HG03571 (cell line): Measurements from ENCODE around the gene AMHR2.
A peak's percentile ranks its signal among the peaks of the same experiment; 100 is the strongest.
"Not testable (repeated sequence)": the region's sequence is repeated elsewhere in the genome, so short reads cannot be mapped to it uniquely, and the experiment has no call there.

Source experiments
- ATAC-seq: cut with Tn5 transposase; IDR thresholded peaks from one replicate; pipeline ENCODE4 v1.9.1; 2021; ENCODE audit not compliant: unreplicated experiment

Gene AMHR2

DNA sequence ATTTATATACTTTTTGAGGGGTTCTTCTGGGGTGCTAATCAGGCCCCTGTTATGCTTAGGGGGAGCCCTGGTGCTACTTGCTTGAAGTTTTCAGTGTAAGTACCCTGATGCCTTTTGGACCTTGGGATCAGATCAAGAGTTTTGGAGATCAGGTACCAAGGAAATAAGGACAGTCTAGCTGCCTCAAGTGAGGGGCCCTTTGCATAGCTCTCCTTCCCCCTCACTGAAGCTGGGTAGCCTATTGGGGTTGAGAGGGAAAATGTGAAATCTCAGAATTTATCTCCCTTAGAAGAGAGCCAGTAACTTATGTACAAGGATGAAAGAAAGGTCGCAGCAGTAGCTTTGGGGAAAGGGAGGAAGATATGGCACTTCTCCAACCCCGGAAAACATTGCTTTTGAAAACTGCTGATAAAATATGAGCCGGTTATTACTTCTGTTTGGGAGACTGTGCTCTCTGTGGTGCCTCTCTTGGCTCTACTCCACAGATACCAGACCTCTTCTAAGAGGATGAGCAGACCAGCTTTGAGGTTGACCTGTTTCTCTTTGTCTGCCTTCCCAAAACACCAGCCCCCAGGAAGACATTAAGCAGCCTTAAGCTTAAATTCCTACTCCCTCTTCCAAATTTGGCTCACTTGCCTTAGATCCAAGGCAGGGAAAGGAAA, 8.8 kb upstream of the AMHR2 start:
- ATAC-seq: no peak

DNA sequence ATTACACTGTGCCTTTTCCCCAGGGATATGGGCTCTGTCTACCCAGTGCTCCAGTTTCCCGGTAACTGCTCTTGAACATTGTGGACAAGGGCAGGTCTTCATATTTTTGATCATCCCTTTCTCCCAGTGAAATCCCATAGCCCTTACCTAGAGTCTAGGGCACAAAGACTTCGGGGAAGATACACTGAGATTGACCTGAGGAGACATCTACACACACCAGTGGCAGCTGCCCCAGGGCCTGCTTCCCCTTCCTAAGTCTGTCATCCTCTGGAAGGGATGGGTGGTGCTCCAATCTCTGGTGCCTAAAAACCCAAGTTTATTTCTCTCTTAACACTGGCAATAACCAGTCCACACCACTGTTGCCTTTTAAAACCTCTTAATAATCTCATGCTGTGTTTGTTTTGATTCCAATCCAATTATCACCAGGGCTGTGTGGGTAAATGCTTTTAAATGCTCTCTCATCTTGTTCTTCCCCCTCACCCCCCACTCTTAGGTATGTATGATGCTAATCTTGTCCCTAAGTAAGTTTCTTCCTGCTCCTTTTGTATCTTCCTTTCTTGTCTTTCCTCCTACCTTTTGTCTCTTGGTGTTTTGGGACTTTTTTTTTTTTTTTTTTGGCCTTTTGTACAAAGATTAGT, 7.8 kb upstream of the AMHR2 start:
- ATAC-seq: not testable (repeated sequence)

DNA sequence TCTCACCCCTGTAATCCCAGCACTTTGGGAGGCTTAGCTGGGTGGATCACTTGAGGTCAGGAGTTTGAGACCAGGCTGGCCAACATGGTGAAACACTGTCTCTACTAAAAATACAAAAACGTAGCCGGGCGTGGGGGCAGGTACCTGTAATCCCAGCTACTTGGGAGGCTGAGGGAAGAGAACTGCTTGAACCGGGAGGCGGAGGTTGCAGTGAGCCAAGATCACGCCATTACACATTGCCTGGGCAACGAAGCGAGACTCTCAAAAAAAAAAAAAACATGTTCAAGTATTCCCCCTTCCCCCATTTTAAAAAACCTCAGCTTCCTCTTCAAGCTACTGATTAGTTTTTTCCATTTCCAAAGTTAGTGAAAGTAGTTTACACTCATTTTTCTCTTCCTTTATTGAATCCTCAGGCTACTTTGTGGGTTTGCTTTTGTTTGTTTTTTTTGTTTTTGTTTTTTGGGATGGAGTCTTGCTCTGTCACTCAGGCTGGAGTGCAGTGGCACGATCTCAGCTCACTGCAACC, 6.3 kb upstream of the AMHR2 start:
- not testable (repeated sequence) for ATAC-seq

DNA sequence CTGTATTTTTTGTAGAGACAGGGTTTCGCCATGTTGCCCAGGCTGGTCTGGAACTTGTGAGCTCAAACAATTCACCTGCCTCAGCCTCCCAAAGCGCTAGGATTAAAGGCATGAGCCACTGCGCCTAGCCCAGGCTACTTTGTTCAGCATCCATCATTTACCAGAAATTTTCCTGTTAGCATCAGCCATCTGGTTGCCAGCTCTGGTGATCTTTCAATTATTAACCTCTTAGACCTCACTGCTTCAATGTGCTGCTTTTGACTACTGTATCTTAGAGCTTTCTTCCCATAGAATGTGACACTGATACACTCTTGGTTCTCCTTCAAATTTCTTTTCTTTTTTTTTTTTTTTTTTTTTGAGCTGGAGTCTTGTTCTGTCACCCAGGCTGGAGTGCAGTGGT, 5.4 kb upstream of the AMHR2 start:
- ATAC-seq: no peak

DNA sequence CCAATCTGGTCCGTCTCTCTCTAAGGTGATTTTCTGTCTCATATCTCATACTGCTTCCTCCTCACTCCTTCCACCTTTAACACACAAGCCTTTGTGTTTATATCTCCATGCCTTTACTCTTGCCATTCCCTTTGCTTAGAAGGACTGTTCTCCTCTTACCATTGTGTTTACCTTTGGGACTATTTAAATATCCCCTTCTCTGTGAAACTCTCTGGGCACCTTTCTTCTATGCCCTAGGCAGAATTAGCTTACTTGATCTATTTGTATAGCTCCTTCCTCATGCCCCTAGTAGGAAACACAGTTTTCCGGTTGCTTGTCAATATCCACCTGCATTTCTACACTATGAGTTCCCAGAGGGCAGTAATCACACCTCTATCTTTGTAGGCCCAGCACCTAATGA, 3.9 kb upstream of the AMHR2 start:
- ATAC-seq: no peak

DNA sequence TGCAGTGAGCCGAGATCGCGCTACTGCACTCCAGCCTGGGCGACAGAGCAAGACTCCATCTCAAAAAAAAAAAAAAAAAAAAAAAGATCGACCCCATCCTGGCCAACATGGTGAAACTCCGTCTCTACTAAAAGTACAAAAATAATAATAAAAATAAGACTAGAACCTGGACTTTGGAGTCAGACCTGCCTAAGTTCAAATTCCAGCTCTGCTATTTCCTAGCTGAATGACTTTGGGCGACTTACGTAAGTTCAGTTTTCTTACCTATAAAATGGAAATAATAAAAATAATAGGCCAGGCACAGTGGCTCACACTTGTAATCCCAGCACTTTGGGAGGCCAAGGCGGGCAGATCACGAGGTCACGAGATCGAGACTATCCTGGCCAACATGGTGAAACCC, 1.4 kb upstream of the AMHR2 start:
- ATAC-seq: not testable (repeated sequence)

DNA sequence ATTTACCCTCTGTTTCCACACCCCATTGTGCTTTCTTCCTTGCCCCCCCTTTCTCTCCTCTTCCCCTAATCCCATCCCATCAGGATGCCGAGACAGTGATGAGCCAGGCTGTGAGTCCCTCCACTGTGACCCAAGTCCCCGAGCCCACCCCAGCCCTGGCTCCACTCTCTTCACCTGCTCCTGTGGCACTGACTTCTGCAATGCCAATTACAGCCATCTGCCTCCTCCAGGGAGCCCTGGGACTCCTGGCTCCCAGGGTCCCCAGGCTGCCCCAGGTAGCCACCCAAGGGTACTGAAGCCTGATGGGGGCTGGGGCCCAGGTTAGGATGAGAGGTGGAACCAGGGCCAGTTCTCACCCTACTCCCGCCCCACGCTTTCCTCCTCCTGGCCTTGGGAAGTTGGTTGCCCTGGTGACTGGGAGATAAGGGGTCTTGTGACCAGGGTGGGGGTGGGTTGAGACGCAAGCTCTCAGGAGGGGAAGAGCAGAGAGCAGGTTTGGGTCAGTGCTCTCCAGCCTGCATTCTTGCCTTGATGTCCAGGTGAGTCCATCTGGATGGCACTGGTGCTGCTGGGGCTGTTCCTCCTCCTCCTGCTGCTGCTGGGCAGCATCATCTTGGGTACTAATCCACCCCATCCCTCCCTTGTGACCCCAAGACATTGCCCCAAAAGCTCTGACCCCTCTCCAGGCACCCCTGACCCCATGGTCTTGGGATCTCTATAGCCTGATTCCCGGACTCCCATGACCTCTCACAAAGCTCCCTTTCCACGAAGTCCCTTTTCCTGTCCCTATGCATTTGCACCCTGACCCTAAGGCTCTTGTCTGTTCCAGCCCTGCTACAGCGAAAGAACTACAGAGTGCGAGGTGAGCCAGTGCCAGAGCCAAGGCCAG, 1.2 kb downstream of the AMHR2 start:
- ATAC-seq: no peak

DNA sequence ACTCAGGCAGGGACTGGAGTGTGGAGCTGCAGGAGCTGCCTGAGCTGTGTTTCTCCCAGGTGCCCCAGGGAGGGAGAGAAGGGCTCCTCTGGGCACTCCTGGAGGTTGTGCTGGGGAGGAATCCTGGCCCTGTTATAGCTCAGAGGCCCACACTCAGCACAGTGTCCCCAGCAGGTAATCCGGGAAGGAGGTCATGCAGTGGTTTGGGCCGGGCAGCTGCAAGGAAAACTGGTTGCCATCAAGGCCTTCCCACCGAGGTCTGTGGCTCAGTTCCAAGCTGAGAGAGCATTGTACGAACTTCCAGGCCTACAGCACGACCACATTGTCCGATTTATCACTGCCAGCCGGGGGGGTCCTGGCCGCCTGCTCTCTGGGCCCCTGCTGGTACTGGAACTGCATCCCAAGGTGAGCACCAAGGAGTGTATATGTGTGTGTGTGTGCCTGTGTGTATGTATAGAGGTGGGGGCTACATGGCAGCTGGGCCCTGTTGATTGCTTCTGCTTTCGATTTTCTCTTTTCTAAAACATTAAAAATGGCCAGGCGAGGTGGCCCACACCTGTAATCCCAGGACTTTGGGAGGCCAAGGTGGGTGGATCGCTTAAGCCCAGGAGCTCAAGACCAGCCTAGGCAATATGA, 2.0 kb downstream of the AMHR2 start:
- no peak for ATAC-seq

DNA sequence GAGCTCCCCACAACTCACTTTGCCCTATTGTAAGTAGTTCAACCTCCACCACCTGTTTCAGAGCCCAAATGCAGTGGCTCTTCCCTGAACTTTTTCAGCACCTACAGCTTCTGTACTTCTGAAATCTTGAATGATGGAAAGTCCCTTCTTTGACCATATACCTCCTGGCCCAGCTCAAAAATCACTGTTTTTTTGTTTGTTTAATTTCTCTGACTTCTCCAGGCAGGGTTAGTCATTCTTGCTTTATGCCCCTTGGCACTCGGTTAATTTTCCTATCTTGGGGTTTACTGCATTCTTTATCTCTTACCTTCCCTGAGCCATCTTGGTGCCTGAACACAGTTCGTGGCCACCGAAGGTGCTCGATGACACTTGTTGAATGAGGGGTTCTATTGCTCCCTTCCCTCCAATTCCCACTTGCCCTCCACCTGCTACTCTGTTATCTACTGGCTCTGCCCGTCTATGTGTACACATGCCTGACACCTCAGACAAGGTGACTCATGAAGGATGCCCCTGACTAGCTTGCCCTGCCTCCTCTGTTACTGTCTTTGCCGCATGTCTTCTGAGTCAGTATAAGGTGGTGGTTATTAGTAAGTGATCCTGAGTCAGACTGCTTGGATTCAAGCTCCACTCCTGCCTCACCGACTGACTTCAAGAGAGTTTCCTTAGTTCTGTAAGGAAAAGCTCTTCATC, 4.4 kb downstream of the AMHR2 start:
- no peak for ATAC-seq

DNA sequence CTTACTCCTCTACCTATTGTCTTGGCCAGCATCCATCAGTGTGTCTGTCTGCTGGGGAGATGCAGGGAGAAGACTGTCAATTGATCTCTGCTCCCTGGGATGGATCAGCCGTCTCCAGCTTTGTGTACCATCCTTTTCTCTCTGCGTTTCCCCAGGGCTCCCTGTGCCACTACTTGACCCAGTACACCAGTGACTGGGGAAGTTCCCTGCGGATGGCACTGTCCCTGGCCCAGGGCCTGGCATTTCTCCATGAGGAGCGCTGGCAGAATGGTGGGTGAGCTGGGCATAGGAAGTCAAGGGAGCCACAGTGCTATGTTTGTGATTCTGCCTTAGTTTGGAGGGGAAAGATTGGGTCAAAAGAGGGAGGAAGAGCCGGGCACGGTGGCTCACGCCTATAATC, 5.1 kb downstream of the AMHR2 start:
- no peak for ATAC-seq

DNA sequence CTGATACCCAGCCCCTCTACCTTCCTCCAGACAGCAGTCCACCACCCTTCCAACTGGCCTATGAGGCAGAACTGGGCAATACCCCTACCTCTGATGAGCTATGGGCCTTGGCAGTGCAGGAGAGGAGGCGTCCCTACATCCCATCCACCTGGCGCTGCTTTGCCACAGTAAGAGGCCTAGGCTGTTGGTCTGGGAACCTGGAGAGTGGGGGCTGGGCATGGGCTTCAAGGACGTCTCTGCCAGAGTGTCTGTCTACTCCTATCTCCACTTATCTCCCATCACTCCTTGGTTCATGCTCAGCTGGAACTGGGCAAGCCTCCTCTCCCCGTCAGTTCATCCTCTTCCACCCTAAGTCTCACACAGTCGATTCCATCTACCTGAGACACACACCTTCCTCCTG, 6.5 kb downstream of the AMHR2 start:
- no peak for ATAC-seq

DNA sequence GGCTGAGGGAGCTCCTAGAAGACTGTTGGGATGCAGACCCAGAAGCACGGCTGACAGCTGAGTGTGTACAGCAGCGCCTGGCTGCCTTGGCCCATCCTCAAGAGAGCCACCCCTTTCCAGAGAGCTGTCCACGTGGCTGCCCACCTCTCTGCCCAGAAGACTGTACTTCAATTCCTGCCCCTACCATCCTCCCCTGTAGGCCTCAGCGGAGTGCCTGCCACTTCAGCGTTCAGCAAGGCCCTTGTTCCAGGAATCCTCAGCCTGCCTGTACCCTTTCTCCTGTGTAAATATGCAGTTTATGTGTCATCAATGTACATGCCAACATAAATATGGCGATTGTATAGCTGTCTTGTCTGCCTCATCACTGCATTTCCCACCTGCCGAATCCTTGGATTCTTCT, 7.5 kb downstream of the AMHR2 start:
- no peak for ATAC-seq

DNA sequence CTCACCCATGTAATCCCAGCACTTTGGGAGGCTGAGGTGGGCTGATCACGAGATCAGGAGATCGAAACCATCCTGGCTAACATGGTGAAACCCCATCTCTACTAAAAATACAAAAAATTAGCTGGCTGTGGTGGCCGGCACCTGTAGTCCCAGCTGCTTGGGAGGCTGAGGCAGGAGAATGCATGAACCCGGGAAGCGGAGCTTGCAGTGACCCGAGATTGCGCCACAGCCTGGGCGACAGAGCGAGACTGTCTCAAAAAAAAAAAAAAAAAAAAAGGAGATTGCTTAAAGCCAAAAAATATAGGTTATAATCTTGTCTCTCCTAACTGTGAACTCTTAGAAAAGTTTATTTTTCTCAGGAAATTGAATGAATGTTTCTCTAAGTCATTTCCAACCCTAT, 11.7 kb downstream of the AMHR2 start:
- not testable (repeated sequence) for ATAC-seq

DNA sequence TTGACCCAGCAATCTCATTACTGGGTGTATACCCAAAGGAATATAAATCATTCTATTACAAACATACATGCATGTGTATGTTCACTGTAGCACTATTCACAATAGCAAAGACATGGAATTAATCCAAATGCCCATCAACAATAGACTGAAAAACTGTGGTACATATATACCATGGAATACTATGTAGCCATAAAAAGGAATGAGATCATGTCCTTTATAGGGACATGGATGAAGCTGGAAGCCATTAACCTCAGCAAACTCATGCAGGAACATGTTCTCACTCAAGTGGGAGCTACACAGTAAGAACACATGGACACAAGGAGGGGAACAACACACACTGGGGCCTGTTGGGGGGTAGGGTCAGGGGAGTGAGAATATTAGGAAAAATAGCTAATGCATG, 15.9 kb downstream of the AMHR2 start:
- ATAC-seq: not testable (repeated sequence)

DNA sequence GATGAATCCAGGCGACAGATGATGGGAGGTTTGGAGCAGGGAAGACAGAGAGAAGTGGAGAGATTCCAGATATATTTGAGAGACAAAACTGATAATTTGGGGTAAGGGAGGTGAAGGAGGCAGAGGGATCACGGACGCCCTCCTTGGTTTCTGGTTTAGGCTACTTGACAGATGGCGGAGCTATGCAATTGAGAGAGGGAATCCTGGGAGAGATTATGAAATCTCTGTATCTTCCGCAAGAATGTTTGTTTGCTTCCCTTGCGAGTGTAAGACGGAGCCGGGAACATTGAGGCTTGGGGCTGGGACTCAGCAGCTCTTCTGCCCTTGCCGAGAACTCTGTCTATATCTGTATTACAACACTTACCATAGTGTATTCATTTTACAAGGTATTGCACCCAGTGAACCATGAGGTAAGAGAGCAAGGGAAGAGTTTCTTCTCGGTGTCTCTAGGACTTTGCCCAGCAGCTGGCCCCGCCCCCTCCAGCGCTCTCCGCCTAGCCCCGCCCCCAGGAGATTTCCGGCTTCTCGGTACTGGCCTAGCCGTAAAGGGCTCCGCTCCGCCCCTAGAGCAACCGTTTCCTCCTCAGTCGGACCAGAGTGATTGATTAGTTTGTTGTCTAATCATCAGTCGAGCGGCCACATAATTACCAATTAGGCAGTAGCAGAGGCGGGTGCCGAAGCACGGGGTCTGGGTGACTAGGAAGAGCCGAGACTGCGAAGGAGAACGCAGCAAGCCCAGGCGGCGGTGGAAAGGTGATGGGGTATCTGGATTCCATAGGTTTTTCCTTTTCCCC, 17.6 kb downstream of the AMHR2 start, which contains the start of gene PRR13:
Gene PRR13, plus strand, starts transcription at position 695 of the 794 bp plus-strand sequence. CDS start 981 bp downstream, outside the sequence.
- peak; percentile 98 for ATAC-seq

DNA sequence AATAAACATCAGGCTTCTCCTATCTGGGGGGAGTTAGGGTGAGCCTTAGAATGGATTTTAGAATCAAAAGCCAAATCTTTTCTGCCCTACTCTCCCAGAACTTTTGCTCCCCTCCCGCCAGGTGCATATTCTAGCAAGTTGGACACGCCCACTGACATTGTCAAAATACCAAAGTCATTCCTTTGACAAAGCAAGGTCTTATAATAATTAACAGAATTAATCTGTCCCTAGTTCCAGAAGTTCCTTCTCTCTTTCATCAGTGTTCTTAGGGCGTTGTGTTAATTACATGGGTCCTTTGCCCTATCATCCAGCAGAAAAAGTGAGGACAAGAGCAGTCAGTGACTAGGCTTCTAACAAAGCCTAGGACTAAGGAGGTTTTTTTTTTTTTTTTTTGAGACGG, 20.3 kb downstream of the AMHR2 start:
- ATAC-seq: no peak

DNA sequence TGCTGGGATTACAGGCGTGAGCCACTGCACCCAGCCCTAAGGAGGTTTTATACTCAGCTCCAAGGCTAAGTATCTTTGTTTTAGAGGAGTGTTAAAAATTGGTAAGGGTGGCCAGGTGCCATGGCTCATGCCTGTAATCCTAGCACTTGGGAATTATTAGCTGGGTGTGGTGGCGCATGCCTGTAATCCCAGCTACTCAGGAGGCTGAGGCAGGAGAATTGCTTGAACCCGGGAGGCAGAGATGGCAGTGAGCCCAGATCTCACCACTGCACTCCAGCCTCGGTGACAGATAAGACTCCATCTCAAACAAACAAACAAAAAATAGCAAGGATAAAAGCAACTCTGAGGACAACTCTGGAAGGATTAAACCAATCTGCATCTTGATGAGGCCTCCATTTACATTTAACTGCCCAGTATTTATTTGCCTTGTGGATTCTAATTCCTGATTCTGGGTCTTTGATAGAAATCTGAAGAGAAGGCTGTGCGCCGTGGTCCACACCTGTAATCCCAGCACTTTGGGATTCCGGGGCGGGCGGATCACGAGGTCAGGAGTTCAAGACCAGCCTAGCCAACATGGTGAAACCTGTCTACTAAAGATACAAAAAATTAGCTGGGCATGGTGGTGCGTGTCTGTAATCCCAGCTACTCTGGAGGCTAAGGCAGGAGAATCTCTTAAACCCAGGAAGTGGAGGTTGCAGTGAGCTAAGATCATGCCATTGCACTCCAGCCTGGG, 21.1 kb downstream of the AMHR2 start:
- ATAC-seq: not testable (repeated sequence)

DNA sequence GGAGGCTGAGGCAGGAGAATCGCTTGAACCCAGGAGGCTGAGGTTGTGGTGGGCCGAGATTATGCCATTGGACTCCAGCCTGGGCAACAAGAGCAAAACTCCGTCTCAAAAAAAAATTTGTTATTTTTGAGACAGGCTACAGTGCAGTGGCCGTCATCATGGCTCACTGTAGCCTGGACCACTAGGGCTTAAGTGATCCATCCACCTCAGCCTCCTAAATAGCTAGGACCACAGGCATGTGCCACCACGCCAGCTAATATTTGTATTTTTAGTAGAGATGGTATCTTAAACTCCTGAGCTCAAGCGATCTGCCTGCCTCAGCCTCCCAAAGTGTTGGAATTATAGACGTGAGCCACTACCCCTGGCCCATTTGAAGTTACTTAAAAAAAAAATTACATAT, 27.3 kb downstream of the AMHR2 start:
- no peak for ATAC-seq

DNA sequence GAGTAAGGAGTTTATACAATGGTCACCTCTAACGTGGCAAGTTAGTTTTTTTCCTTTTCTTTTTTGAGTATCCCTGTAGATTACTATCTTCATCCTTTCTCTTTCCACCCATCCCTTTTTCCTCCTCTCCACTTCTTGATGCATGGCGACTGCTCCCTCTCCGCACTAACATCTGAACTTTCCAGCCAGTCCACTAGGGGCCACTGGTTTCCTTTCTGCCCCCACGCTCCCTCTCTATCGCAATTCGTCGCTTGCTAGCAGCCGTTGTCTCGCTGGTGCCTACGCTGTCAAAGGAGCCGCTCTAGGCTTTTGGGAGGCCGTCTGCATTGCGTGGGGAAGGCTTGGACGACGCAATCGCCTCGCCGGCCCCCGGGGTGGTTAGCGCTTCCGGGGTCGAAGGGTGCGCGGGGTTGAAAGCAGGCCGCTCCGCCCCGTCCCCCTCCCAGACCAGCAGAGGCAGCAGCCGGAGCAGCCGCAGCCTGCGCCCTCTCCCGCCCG, 28.1 kb downstream of the AMHR2 start, which contains the start of gene PCBP2:
Gene PCBP2, plus strand, starts transcription at position 442 of the 498 bp plus-strand sequence. CDS start 2,699 bp downstream, outside the sequence.
- ATAC-seq: peak; percentile 94
